Activated CD4-positive, alpha-beta memory T cell treated with anti-CD3 and anti-CD28 coated beads, Interleukin-2, amount 10 ng/mL, durations not matched to agents 7 days and 5 days (primary cell): ENCODE results near the gene NEAT1. TPM values are rescaled to one million over a fixed set of nuclear protein-coding genes. Genes with fewer than 3 reads are reported as not detected.

Experiments used
- CTCF ChIA-PET: fragments of 350-600 bp; sonication (Branson Sonifier 250); formaldehyde crosslinking; loops from one replicate; lab custom pipeline; 2021; ENCODE audit warnings: antibody characterized with exemption, inconsistent platforms; lab: Charles Lee
- POLR2A ChIA-PET: fragments of 350-600 bp; sonication (Branson Sonifier 250); formaldehyde crosslinking; loops from one replicate; lab custom pipeline; 2021; ENCODE audit warnings: antibody characterized with exemption; lab: Charles Lee
- DNase-seq: peaks from one replicate; pipeline ENCODE4 v3.0.0-alpha.2; 2020
- H3K27ac Mint-ChIP-seq: one replicate; pipeline ENCODE4 v1.8.0; 2021; ENCODE audit warnings: mild to moderate bottlenecking, mixed read lengths
- H3K27me3 Mint-ChIP-seq: one replicate; pipeline ENCODE4 v1.8.0; 2021; ENCODE audit warnings: mixed read lengths
- H3K36me3 Mint-ChIP-seq: one replicate; pipeline ENCODE4 v1.8.0; 2021; ENCODE audit warnings: low read depth, mixed read lengths
- H3K4me1 Mint-ChIP-seq: one replicate; pipeline ENCODE4 v1.8.0; 2021; ENCODE audit warnings: mixed read lengths
- H3K4me3 Mint-ChIP-seq: one replicate; pipeline ENCODE4 v1.8.0; 2021; ENCODE audit warnings: mild to moderate bottlenecking, mixed read lengths
- H3K9me3 Mint-ChIP-seq: one replicate; pipeline ENCODE4 v1.8.0; 2021; ENCODE audit warnings: mixed read lengths
- total RNA-seq, 2 experiments: library from RNA; stranded (reverse); gene quantifications; one replicate each; pipeline ENCODE4 v1.2.3, GENCODE V29; 2021

Gene NEAT1
- total RNA-seq, 2 experiments from 2014 or later, result 1,222 to 1,245 TPM

DNA sequence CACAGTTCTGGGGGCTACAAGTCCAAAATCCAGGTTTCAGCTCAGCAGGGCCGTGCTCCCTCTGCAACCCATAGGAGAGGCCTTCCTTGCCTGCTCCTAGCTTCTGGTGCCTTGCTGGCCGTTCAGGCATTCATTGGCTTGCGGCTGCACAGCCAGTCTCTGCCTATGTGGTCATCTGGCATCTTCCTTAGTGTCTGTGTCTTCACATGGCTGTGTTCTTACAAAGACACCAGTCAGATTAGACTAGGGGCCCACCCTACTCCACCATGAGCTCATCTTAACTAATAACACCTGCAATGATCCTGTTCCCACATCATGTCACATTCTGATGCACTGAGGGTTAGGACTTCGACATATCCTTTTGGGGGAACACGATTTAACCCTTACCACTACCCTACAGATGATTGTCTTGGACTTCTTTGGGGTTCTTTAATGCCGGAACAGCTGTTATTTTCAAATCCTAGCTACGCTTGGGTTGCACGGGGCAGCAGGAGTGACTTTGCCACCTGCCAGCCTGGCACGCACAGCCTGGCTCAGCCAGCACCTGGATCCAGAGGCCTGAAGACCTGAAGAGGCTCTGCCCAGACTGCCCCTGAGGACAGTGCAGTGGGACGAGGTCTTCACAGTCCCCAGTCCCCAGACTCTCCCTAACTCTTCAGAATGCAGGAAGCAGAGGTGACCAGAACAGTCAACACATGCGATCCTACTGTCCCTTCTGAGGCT, 7.7 kb upstream of the NEAT1 start:
- Mint-ChIP-seq H3K27me3 (no peaks in the 10 kb centered on the region), H3K36me3 (peaks cover 20% of the 10 kb centered on the region), H3K27ac (no peak overlapping the region), H3K4me1 (peaks cover 35% of the 10 kb centered on the region), H3K4me3 (no peak overlapping the region), H3K9me3 (no peaks in the 10 kb centered on the region)
- no peak for DNase-seq
- ChIA-PET POLR2A (interaction anchor here (1.0 to 20.7 kb wide), 11 partner anchors 10 to 153 kb away, joined by 3 to 6840 read pairs (median 19); partner anchors contain the start of genes FRMD8, MALAT1, NEAT1 and POLA2), CTCF (interaction anchor here (0.8 to 17.1 kb wide), 16 partner anchors 12 to 110 kb away, joined by 3 to 447 read pairs (median 8); partner anchors contain the start of genes FRMD8, MALAT1 and SCYL1)

DNA sequence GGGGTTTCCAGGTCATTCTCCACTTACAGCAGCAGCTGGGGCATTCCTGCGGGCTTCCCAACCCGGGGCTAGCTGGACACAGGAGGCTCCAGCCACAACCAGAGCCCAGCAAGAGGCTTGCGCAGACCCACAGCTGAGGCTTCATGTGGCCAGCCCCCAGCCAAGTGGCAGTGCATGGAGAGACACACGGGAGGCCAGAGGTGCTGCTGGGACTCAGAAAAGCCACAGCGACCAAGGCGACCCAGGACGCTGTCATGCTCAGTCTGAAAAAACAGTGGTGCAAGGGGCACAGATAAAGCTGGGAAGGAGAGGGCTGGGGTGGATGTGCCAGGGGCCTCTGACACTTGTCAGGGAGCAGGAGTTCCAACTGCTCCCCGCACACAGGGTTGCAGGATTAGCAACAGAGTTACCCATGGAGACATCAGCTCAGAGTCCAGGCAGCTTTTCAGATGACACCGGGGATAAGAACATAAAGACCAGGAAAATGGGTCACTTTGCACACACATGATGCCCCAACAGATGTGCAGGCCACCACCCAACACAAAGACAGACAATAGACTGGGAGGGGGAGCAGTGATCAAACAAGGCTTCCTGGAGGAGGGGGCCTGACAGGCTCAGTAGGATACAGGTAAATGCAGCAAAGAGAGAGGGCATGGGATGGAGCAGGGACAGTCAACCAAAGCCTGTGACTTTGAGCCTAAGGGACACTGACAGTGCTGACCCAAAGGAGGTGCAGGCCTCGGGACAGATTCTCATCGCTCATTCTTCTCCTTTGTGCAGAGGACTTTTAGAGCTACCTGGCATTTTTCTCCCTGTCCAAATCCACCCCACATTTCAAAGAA, 6.9 kb upstream of the NEAT1 start:
- DNase-seq, result no peak
- Mint-ChIP-seq H3K9me3 (no peaks in the 10 kb centered on the region), H3K27me3 (no peaks in the 10 kb centered on the region), H3K4me3 (peak overlapping the region; percentile 97), H3K27ac (peak overlapping the region; percentile 60), H3K36me3 (peaks cover 20% of the 10 kb centered on the region), H3K4me1 (peaks cover 40% of the 10 kb centered on the region)
- CTCF ChIA-PET, result interaction anchor here (0.6 to 17.1 kb wide), 31 partner anchors 8 to 126 kb away, joined by 3 to 447 read pairs (median 5); partner anchors contain the start of genes FRMD8, MALAT1 and SCYL1
- POLR2A ChIA-PET, result interaction anchor here (1.0 to 20.7 kb wide), 13 partner anchors 11 to 156 kb away, joined by 3 to 6840 read pairs (median 19); partner anchors contain the start of genes FAM89B, FRMD8, MALAT1 and NEAT1

DNA sequence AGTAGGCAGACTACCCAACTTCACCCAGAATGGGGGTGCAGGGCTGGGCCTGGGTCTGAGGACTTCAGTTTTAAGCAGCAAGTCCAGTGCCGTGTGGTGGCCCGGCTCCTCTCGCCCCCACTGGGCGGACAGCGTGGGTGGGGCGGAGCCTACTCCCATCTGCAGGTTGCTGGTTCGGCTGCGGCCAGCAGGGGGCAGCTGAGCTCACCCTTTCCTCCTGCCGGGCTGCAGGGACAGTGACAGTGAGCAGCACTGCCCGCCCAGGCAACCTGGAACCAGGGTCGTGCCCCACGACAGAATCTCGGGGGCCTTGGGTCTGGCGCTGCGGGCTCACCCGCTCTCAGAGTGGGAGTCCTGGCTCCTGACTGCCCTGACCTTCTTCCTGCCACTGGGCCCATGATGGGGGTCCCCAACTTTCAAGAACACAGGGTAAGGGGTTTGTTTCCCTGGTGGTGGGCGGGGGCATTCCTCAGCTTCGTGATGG, 6.2 kb upstream of the NEAT1 start:
- ChIA-PET POLR2A (interaction anchor here (0.9 to 20.7 kb wide), 13 partner anchors 10 to 155 kb away, joined by 3 to 6840 read pairs (median 19); partner anchors contain the start of genes DPF2, FAM89B, FRMD8 and MALAT1), CTCF (interaction anchor here (0.6 to 17.1 kb wide), 31 partner anchors 9 to 155 kb away, joined by 3 to 447 read pairs (median 5); partner anchors contain the start of genes FRMD8 and MALAT1)
- peaks cover 17% of the 10 kb centered on the region for H3K36me3 Mint-ChIP-seq
- no peaks in the 10 kb centered on the region for H3K27me3 Mint-ChIP-seq
- H3K9me3 Mint-ChIP-seq, result no peaks in the 10 kb centered on the region
- peak; percentile 93 for DNase-seq
- H3K27ac Mint-ChIP-seq, result peak overlapping the region; percentile 99
- peaks cover 42% of the 10 kb centered on the region for H3K4me1 Mint-ChIP-seq
- H3K4me3 Mint-ChIP-seq, result peak overlapping the region; percentile 97

DNA sequence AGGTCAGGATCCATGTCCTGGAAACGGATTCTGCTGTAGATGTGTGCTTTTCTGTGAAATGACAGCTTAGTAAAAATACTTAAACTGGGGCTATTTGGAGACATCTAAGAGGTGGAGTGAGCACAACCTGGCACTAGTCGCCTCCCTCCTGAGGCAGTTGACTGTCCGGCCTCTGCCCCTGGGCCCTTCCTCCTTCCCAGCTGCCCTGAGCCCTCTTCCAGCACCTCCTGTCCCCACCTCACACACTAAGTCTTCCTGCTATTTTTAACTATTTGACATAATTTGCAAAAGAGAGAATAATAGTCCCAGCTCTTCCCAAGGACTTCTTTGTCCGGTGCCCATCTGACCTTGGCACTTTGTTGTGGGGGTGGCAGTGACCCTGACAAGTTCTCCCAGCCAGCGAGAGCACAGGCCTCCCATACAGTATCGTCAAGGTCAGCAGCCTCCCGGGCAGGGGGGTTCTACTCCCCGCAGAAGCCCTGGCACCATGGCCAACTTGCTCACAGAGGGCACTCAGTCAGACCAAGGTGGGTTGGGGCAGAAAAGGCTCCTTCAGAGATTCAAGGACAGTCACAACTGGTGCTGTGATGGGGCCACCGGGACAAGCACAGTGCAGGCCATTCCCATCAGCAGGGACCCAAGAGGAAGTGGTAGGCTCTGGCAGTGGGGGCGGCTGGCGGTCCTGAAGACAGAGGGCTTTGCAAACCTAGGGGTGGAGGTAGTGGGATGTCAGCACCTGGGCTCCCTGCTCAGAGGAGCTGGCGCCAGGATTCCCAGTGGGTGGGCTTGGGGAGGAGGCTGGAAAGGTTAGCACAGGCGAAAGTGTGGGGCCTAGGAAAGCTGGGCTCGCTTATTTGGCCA, 5.5 kb upstream of the NEAT1 start:
- POLR2A ChIA-PET, result interaction anchor here (0.9 to 20.7 kb wide), 18 partner anchors 10 to 282 kb away, joined by 3 to 6840 read pairs (median 9); partner anchors contain the start of genes DPF2, EHBP1L1, FAM89B and FRMD8
- peaks cover 16% of the 10 kb centered on the region for H3K36me3 Mint-ChIP-seq
- H3K9me3 Mint-ChIP-seq, result no peaks in the 10 kb centered on the region
- H3K4me3 Mint-ChIP-seq, result peak overlapping the region; percentile 97
- DNase-seq, result peak; percentile 39
- peaks cover 42% of the 10 kb centered on the region for H3K4me1 Mint-ChIP-seq
- peak overlapping the region; percentile 99 for H3K27ac Mint-ChIP-seq
- H3K27me3 Mint-ChIP-seq, result no peaks in the 10 kb centered on the region
- CTCF ChIA-PET, result interaction anchor here (0.8 to 17.1 kb wide), 27 partner anchors 10 to 156 kb away, joined by 3 to 447 read pairs (median 5); partner anchors contain the start of genes FRMD8 and MALAT1

DNA sequence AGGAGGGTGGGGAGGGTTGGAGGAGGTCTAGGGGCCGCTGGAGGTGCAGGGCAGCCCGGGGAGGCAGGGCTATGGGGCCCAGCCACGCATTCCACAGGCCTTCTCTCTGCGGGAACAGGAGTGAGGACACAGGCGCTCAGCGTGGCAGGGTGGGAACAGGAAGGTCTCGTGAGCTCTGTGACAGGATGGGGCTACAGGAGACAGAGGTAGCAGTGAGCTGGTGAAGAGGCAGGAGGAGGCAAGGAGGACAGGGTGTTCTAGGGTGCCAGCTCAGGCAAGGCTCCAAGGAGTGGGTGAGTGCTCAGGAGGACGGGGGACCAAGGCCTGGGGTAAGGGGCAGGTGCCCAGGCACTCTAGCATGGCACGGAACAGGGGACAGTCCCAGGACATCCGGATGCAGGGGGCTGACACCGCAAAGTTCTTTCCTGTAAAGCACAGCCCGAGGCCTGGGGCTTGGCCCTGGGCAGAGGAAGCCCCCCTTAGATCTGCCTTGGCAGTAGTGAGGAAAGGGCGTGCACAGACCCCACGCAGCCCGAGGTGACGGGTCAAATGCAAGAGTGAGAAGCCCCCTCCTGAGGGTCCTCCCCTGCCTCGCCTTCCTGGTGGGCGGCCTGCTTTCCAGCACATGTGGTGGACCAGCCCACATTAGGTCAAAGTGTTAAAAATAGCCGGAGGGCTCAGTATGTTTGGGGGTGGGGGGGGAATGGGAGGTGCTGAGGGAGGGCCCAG, 4.7 kb upstream of the NEAT1 start:
- CTCF ChIA-PET, result interaction anchor here (0.5 to 17.1 kb wide), 12 partner anchors 13 to 148 kb away, joined by 3 to 447 read pairs (median 6); partner anchors contain the start of genes FRMD8 and MALAT1
- Mint-ChIP-seq H3K4me1 (peaks cover 45% of the 10 kb centered on the region), H3K27me3 (peaks cover 3% of the 10 kb centered on the region), H3K36me3 (peaks cover 17% of the 10 kb centered on the region), H3K4me3 (peak overlapping the region; percentile 97), H3K9me3 (no peaks in the 10 kb centered on the region), H3K27ac (peak overlapping the region; percentile 99)
- peak; percentile 52 for DNase-seq
- POLR2A ChIA-PET, result interaction anchor here (1.0 to 20.7 kb wide), 22 partner anchors 9 to 638 kb away, joined by 3 to 6840 read pairs (median 8); partner anchors contain the start of genes EHBP1L1, FAM89B, FRMD8 and MALAT1

DNA sequence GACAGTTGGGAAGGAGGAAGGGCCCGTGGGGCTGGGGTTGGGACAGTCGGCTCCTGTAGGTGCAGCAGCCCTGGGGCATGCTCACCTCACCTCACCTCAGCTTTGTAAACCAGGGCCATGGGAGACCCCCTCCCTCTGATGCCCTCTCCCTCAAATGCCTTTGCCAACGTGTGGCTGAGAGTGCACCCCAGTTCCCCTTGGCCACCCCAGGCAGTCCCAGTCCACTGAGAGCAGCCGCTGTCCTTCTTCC, 4.2 kb upstream of the NEAT1 start:
- peaks cover 19% of the 10 kb centered on the region for H3K36me3 Mint-ChIP-seq
- peaks cover 5% of the 10 kb centered on the region for H3K27me3 Mint-ChIP-seq
- H3K27ac Mint-ChIP-seq, result peak overlapping the region; percentile 99
- H3K4me1 Mint-ChIP-seq, result peaks cover 47% of the 10 kb centered on the region
- ChIA-PET CTCF (interaction anchor here (0.5 to 17.1 kb wide), 5 partner anchors 11 to 148 kb away, joined by 3 to 447 read pairs (median 8); partner anchors contain the start of gene MALAT1), POLR2A (interaction anchor here (0.8 to 20.7 kb wide), 20 partner anchors 8 to 638 kb away, joined by 3 to 6840 read pairs (median 8); partner anchors contain the start of genes EHBP1L1, FAM89B, FRMD8 and MALAT1)
- DNase-seq, result no peak
- peak overlapping the region; percentile 97 for H3K4me3 Mint-ChIP-seq
- no peaks in the 10 kb centered on the region for H3K9me3 Mint-ChIP-seq

DNA sequence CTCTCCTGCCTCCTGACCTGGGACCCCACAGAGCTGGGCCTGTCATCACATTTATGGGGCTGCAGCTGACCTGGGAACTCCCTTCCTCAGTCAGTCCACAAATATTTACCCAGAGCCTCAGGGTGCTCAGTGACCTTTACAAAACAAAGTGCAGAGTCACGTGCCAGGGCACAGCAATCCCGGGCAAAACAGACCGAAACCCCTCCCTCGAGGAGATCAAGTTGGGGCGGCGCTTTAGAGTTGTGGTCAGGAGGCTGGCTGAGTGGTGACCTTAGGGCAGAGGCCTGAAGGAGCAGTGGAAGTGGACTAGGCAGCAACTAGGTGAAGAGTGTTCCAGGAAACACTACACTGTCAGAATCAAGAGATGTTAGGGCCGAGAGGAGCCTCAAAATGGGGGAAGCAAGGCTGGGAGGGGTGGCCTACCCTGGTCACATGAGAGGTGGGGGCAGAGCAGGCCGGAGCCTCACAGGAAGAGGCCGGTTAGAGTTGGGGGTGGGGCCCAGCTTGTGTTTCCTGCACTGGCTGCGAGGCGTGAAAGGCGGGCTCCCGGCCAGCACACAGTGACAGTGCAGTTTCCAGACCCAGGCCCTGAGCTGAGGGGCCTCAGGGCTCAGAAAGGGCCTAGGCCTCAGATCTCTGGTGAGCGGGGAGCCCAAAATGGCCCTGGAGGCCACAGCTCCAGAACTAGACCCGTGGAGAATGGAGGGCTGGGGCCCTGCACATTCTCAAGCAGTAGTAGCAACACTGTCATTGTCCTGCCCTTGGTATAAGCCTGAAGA, 3.7 kb upstream of the NEAT1 start:
- H3K9me3 Mint-ChIP-seq, result no peaks in the 10 kb centered on the region

DNA sequence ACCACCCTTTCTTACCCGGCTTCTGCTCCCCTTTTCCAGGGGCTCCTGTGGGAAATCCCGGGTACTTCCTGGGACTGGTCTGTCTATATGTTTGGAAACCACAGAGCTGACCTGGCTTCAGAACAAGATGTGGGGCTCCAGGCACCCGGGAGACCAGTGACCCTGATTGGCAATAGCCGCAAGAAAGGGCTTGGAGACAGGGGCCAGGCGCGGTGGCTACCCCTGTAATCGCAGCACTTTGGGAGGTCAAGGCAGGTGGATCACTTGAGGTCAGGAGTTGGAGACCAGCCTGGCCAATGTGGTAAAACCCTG, 3.2 kb upstream of the NEAT1 start:
- CTCF ChIA-PET, result interaction anchor here (1.0 to 17.1 kb wide), 5 partner anchors 10 to 152 kb away, joined by 3 to 447 read pairs (median 4); partner anchors contain the start of genes MALAT1, SCYL1 and SLC25A45
- H3K4me3 Mint-ChIP-seq, result peak overlapping the region; percentile 97
- no peaks in the 10 kb centered on the region for H3K9me3 Mint-ChIP-seq
- peaks cover 29% of the 10 kb centered on the region for H3K36me3 Mint-ChIP-seq
- H3K27ac Mint-ChIP-seq, result peak overlapping the region; percentile 99
- peaks cover 5% of the 10 kb centered on the region for H3K27me3 Mint-ChIP-seq
- POLR2A ChIA-PET, result interaction anchor here (0.8 to 20.7 kb wide), 24 partner anchors 7 to 559 kb away, joined by 3 to 6840 read pairs (median 6); partner anchors contain the start of genes DPF2, EHBP1L1, FAM89B and FAU
- H3K4me1 Mint-ChIP-seq, result peaks cover 49% of the 10 kb centered on the region
- no peak for DNase-seq

More for the DNA sequence above, 3.7 kb upstream of the NEAT1 start:
- peaks cover 5% of the 10 kb centered on the region for H3K27me3 Mint-ChIP-seq
- POLR2A ChIA-PET, result interaction anchor here (0.8 to 20.7 kb wide), 28 partner anchors 8 to 639 kb away, joined by 3 to 6840 read pairs (median 5); partner anchors contain the start of genes DPF2, EHBP1L1, FAM89B and FAU
- DNase-seq, result peak; percentile 95
- H3K27ac Mint-ChIP-seq, result peak overlapping the region; percentile 99
- CTCF ChIA-PET, result interaction anchor here (0.5 to 17.1 kb wide), 7 partner anchors 11 to 153 kb away, joined by 3 to 447 read pairs (median 3); partner anchors contain the start of genes MALAT1 and SCYL1
- peaks cover 24% of the 10 kb centered on the region for H3K36me3 Mint-ChIP-seq
- H3K4me3 Mint-ChIP-seq, result peak overlapping the region; percentile 97
- H3K4me1 Mint-ChIP-seq, result peaks cover 47% of the 10 kb centered on the region

DNA sequence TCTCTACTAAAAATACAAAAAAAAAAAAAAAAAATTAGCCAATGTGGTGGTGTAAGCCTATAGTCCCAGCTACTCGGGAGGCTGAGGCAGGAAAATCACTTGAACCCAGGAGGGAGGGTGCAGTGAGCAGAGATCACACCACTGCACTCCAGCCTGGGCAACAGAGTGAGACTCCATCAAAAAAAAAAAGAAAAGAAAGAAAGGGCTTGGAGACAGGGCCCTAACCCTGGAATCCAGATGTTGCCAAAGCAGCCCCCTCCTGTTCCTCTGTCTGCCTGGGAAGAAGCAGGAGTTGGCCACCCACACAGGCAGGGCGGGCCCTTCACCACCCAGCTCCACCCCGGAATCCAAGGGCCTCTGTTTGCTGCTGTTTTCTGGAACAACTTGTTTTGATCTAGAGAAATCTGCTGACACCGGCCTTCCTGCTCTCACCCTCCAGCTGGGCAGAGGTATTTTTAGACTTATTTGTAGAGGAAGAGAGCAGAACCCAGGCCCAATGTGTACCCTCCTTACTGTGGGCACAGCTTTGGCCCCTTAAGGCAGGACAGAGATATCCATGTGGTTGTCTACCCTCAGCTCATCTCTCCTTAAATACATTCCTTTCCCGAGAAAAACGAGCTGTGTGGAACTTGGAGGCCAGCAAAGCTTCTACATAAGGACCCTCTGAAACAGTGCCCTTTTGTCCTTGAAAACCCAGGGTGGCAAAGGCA, 2.7 kb upstream of the NEAT1 start:
- peaks cover 5% of the 10 kb centered on the region for H3K27me3 Mint-ChIP-seq
- no peaks in the 10 kb centered on the region for H3K9me3 Mint-ChIP-seq
- POLR2A ChIA-PET, result interaction anchor here (0.8 to 20.7 kb wide), 23 partner anchors 7 to 560 kb away, joined by 3 to 6840 read pairs (median 9); partner anchors contain the start of genes DPF2, EHBP1L1, FAM89B and FAU
- H3K4me3 Mint-ChIP-seq, result peak overlapping the region; percentile 97
- peak overlapping the region; percentile 99 for H3K27ac Mint-ChIP-seq
- H3K4me1 Mint-ChIP-seq, result peaks cover 51% of the 10 kb centered on the region
- peaks cover 34% of the 10 kb centered on the region for H3K36me3 Mint-ChIP-seq
- DNase-seq, result peak; percentile 82
- CTCF ChIA-PET, result interaction anchor here (0.6 to 17.1 kb wide), 7 partner anchors 10 to 152 kb away, joined by 3 to 447 read pairs (median 4); partner anchors contain the start of genes MALAT1, SCYL1 and SLC25A45
